Lower lobe of right lung (tissue), 2 donors: Measurements from ENCODE around the gene NNT. TPM values are rescaled to one million over a fixed set of nuclear protein-coding genes. Genes with fewer than 3 reads are reported as not detected.
"Not testable (repeated sequence)": the region's sequence is repeated elsewhere in the genome, so short reads cannot be mapped to it uniquely, and the experiment has no call there.

Experiments
- ATAC-seq, 2 donors: fragments of 200-7000 bp; cut with Tn5 transposase; one replicate each; pipeline ENCODE4 v1.9.1; 2020 to 2022; ENCODE audit warnings: mild to moderate bottlenecking in 2 of 2, moderate library complexity in 2 of 2
- DNase-seq: peaks from one replicate; pipeline ENCODE4 v3.0.0-alpha.2; 2020
- H3K27ac ChIP-seq: fragments of 200-600 bp; one replicate; pipeline ENCODE4 v1.8.0; 2022
- H3K27me3 ChIP-seq: fragments of 200-600 bp; one replicate; pipeline ENCODE4 v1.8.0; 2022; ENCODE audit warnings: low read depth
- H3K36me3 ChIP-seq: fragments of 200-600 bp; one replicate; pipeline ENCODE4 v1.8.0; 2022; ENCODE audit warnings: mild to moderate bottlenecking
- H3K4me1 ChIP-seq: fragments of 200-600 bp; one replicate; pipeline ENCODE4 v1.8.0; 2022
- H3K4me3 ChIP-seq: fragments of 200-600 bp; one replicate; pipeline ENCODE4 v1.8.0; 2022; ENCODE audit warnings: mild to moderate bottlenecking
- H3K9me3 ChIP-seq: fragments of 200-600 bp; one replicate; pipeline ENCODE4 v1.8.0; 2022
- CTCF ChIP-seq: fragments of 200-600 bp; IDR thresholded peaks from one replicate; pipeline ENCODE4 v1.8.0; 2022; ENCODE audit warnings: antibody characterized with exemption, mild to moderate bottlenecking
- intact Hi-C: fragments of 100-400 bp; cut with DNase I; formaldehyde crosslinking; loops from one replicate; pipeline ENCODE4 v1.11.0; 2022
- total RNA-seq: library from RNA; stranded (reverse); fragmentation: NEBNext Ultra II Directional; extraction: Animal tissue kit (Norgen Biotek cat#: 25700); gene quantifications from one replicate; pipeline ENCODE4 v1.2.1, GENCODE V29; 2021
- donor health status: DM: no; HTN: yes; CAD: no; lungs with severe emphysema.

NNT gene
- total RNA-seq, 1 donor from 2014 or later = 70.9 TPM

DNA sequence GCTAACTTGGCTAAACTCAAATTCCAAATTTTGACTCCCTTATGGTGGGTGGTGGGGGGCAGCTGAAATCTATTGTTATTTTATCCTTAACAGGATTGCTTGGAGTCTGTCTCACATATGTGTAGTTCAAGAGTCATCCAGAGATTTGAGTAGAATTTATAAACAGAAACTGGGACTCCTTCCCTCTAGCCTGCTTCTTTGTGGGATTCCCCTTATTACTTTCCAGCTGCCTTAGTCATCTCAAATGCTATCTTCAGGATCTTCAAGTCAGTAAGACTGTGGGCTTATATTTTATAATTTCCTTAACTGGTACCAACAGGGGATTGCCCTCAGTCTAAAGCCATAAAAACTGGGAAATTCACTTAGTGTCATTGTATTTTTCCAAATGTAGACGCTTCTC lies 55.5 kb downstream of the NNT start:
- ATAC-seq = no peak
- Histone ChIP-seq H3K27me3 (no peaks in the 10 kb centered on the region), H3K4me3 (no peak overlapping the region), H3K9me3 (peaks cover 3% of the 10 kb centered on the region), H3K27ac (no peak overlapping the region), H3K4me1 (no peaks in the 10 kb centered on the region), H3K36me3 (peaks cover 66% of the 10 kb centered on the region)
- intact Hi-C loops = no loop called here
- no peak for TF ChIP-seq CTCF
- no peak for DNase-seq

- ATAC-seq (no peak), DNase-seq (no peak)
- no peak overlapping the region for H3K4me3 ChIP-seq
- H3K27ac ChIP-seq = no peak overlapping the region
- no peaks in the 10 kb centered on the region for H3K27me3 ChIP-seq
- H3K4me1 ChIP-seq = no peaks in the 10 kb centered on the region
- intact Hi-C loops = no loop called here
- H3K36me3 ChIP-seq = peaks cover 60% of the 10 kb centered on the region
- peaks cover 3% of the 10 kb centered on the region for H3K9me3 ChIP-seq
- TF ChIP-seq CTCF = no peak
Observed at GRCh38 chr5:43659075-43659474, 56.1 kb downstream of the NNT start.

- no peak for DNase-seq
- no peaks in the 10 kb centered on the region for H3K4me1 ChIP-seq
- H3K36me3 ChIP-seq = peaks cover 44% of the 10 kb centered on the region
- H3K27me3 ChIP-seq = no peaks in the 10 kb centered on the region
- TF ChIP-seq CTCF = peak; percentile 62
- ATAC-seq = no peak
- H3K9me3 ChIP-seq = peaks cover 3% of the 10 kb centered on the region
- H3K27ac ChIP-seq = no peak overlapping the region
- intact Hi-C loops = no loop called here
- no peak overlapping the region for H3K4me3 ChIP-seq
Observed at GRCh38 chr5:43661102-43661501, 58.1 kb downstream of the NNT start.

- Histone ChIP-seq H3K27me3 (no peaks in the 10 kb centered on the region), H3K27ac (no peak overlapping the region), H3K4me1 (no peaks in the 10 kb centered on the region), H3K36me3 (peaks cover 17% of the 10 kb centered on the region), H3K9me3 (no peaks in the 10 kb centered on the region), H3K4me3 (no peak overlapping the region)
- intact Hi-C loops = no loop called here
- ATAC-seq = no peak
- DNase-seq = no peak
- no peak for TF ChIP-seq CTCF
Observed at GRCh38 chr5:43663916-43664315, 60.9 kb downstream of the NNT start.

- TF ChIP-seq CTCF = no peak
- Histone ChIP-seq H3K4me1 (no peaks in the 10 kb centered on the region), H3K36me3 (peaks cover 11% of the 10 kb centered on the region), H3K27me3 (no peaks in the 10 kb centered on the region), H3K4me3 (no peak overlapping the region), H3K9me3 (no peaks in the 10 kb centered on the region), H3K27ac (no peak overlapping the region)
- no peak for ATAC-seq
- no peak for DNase-seq
- intact Hi-C loops = no loop called here
Observed at GRCh38 chr5:43664501-43665040, 61.6 kb downstream of the NNT start.

- DNase-seq, H3K27me3 ChIP-seq, H3K36me3 ChIP-seq, H3K4me3 ChIP-seq, H3K4me1 ChIP-seq, intact Hi-C loops, ATAC-seq, H3K9me3 ChIP-seq, H3K27ac ChIP-seq: not testable (repeated sequence)
Observed at GRCh38 chr5:43665749-43666148, 62.8 kb downstream of the NNT start.

DNA sequence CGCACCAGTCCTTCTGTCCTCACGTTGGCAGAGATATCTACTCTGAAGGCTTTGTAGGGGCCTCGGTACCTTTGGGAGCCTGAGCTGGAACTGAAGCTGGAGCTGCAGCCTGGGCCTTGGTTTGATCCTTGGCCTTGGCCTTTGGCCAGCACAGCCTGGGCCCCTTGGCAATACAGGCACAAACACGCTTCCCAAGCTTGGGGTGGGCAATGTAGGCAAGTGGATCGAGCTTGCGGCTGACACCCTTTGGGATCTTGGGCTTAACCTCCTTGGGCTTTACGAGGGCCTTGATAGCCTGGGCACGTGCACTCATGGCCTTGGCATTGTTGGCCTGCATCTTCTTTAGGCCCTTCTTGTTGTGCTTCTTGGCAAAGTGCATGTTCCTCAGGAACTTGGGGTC lies 63.7 kb downstream of the NNT start:
- H3K27ac ChIP-seq, H3K4me1 ChIP-seq, ATAC-seq, DNase-seq, H3K27me3 ChIP-seq, H3K4me3 ChIP-seq, intact Hi-C loops, H3K9me3 ChIP-seq, H3K36me3 ChIP-seq: not testable (repeated sequence)

- DNase-seq, intact Hi-C loops, ATAC-seq: not testable (repeated sequence)
Observed at GRCh38 chr5:43667379-43667778, 64.4 kb downstream of the NNT start.

More at GRCh38 chr5:43667379-43667778, 64.4 kb downstream of the NNT start:
- H3K27ac ChIP-seq, H3K9me3 ChIP-seq, H3K36me3 ChIP-seq, H3K4me1 ChIP-seq, H3K4me3 ChIP-seq, H3K27me3 ChIP-seq: not testable (repeated sequence)
